MM.1S (cell line): Measurements from ENCODE around the gene CACNA1I.

Experiments used
- EZH2 ChIP-seq: fragments of 300-600 bp; sonication (generic); optimal IDR thresholded peaks from 2 replicates; pipeline ENCODE3; 2017; ENCODE audit warnings: low read depth, mild to moderate bottlenecking, antibody characterized with exemption, low read length, mixed read lengths
- TF ChIP-seq, protein P1 (sequence below): fragments of 300-600 bp; sonication (generic); IDR thresholded peaks from 2 replicates; pipeline ENCODE4 v1.5.1; 2016; ENCODE audit warnings: antibody characterized with exemption, low read length, mixed read lengths

DNA sequence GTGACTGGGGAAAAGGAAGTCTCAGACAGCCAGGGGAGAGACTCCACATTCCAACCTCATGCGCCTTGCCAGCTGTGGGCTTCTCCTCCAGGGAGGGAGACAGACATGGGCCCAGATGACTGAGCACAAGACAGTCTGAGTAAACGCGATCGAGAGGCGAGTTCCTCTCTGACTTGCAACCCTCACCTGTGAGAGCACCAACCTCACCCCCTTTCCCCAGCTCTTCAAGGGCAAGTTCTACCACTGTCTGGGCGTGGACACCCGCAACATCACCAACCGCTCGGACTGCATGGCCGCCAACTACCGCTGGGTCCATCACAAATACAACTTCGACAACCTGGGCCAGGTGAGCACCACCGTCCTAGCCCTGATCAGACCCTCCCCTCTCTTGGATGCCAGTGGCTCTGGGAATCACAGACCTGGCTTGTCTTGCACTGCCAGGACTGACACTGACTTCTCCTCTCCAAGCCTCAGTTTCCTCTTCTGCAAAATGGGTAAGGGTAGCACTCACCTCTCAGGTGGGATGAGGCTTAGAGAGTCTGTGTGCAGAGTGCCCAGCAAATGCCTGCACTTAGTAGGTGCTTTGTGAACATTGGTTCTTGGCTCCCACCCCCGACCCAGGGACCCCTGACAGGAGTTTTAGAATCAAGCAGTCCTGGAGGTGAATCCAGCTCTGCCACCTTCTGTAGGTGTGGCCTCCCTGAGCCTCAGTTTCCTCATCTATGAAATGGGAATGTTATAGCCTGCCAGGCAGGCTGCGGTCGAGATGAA lies 95.3 kb downstream of the CACNA1I start:
- TF ChIP-seq, protein P1, sequence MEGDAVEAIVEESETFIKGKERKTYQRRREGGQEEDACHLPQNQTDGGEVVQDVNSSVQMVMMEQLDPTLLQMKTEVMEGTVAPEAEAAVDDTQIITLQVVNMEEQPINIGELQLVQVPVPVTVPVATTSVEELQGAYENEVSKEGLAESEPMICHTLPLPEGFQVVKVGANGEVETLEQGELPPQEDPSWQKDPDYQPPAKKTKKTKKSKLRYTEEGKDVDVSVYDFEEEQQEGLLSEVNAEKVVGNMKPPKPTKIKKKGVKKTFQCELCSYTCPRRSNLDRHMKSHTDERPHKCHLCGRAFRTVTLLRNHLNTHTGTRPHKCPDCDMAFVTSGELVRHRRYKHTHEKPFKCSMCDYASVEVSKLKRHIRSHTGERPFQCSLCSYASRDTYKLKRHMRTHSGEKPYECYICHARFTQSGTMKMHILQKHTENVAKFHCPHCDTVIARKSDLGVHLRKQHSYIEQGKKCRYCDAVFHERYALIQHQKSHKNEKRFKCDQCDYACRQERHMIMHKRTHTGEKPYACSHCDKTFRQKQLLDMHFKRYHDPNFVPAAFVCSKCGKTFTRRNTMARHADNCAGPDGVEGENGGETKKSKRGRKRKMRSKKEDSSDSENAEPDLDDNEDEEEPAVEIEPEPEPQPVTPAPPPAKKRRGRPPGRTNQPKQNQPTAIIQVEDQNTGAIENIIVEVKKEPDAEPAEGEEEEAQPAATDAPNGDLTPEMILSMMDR: no peak
- no peak for TF ChIP-seq EZH2
